Mammary epithelial cell (primary cell): Measurements from ENCODE around the gene CLMP.

Experiments
- EZH2 ChIP-seq: IDR thresholded peaks from 2 replicates; pipeline ENCODE4 v1.6.1; 2012; ENCODE audit warnings: low read length, inconsistent platforms, borderline replicate concordance
- TF ChIP-seq, protein P1 (sequence below), 2 donors: IDR thresholded peaks in 1 of 2; conservative IDR thresholded peaks in 1 of 2; 2 replicates each; pipeline ENCODE4 v1.5.1; 2011 to 2012; ENCODE audit warnings: inconsistent platforms in 2 of 2, low read length in 2 of 2, mild to moderate bottlenecking in 2 of 2, control low read depth in 1 of 2, low read depth in 1 of 2; ENCODE audit not compliant: insufficient read depth in 1 of 2; ENCODE audit errors: extremely low read depth in 1 of 2

DNA sequence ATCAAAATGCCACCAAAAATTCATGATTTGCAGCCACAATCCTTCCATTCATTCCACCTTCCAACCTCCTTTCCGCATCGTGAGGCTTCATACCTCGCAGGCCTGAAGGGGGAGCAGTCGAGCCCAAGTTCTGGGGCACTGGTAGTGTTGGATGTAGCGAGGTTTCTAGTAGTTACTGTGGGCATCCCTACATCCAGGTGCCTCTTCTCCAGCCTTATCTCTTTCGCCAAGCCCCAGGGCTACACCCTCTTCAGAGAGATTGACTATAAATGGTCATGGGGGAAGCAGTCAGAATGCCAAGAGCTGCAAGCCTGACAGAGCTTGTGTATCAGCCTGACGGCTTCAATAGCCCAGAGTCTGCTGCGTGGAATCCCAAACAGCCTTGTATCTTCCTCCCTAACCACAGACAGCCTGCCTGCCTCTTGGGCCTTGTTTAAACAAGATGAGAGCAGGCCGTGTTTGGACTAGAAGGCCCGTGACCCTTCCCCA, 28.9 kb downstream of the CLMP start:
- TF ChIP-seq, protein P1, sequence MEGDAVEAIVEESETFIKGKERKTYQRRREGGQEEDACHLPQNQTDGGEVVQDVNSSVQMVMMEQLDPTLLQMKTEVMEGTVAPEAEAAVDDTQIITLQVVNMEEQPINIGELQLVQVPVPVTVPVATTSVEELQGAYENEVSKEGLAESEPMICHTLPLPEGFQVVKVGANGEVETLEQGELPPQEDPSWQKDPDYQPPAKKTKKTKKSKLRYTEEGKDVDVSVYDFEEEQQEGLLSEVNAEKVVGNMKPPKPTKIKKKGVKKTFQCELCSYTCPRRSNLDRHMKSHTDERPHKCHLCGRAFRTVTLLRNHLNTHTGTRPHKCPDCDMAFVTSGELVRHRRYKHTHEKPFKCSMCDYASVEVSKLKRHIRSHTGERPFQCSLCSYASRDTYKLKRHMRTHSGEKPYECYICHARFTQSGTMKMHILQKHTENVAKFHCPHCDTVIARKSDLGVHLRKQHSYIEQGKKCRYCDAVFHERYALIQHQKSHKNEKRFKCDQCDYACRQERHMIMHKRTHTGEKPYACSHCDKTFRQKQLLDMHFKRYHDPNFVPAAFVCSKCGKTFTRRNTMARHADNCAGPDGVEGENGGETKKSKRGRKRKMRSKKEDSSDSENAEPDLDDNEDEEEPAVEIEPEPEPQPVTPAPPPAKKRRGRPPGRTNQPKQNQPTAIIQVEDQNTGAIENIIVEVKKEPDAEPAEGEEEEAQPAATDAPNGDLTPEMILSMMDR (conservative IDR thresholded peaks at IDR 0.05 in 1 of 2, IDR thresholded peaks at IDR 0.05 in 1 of 2; ENCODE audit: extremely low read depth in 1 of 2, insufficient read depth in 1 of 2, low read depth in 1 of 2, low read length in 2 of 2): peak; percentile 87 to 88
- no peak for TF ChIP-seq EZH2
